K562 (cell line): ENCODE measurements around the gene TEX14. TPM values are rescaled to one million over a fixed set of nuclear protein-coding genes. Genes with fewer than 3 reads are reported as not detected.

Source experiments
- ATF4 ChIP-seq: fragments of 450-650 bp; formaldehyde crosslinking; IDR thresholded peaks from 2 replicates; pipeline ENCODE4 v1.4.0; 2022; ENCODE audit warnings: mild to moderate bottlenecking, moderate library complexity
- ATF7 ChIP-seq: fragments of 450-650 bp; IDR thresholded peaks from 2 replicates; pipeline ENCODE4 v1.7.1; 2014; ENCODE audit warnings: mild to moderate bottlenecking, moderate library complexity
- EWSR1 ChIP-seq: fragments of 450-650 bp; IDR thresholded peaks from 2 replicates; pipeline ENCODE4 v1.6.1; 2018; ENCODE audit warnings: borderline replicate concordance, mild to moderate bottlenecking, low read depth, moderate library complexity; ENCODE audit not compliant: partially characterized antibody
- FOXM1 ChIP-seq, 2 experiments: fragments of 450-650 bp in 1 of 2; sonication (generic) in 1 of 2; formaldehyde crosslinking in 1 of 2; IDR thresholded peaks; 2 replicates each; pipeline versions ENCODE4 v1.6.1 to v1.9.0; 2017 to 2022; ENCODE audit warnings: low read depth in 2 of 2, mild to moderate bottlenecking in 2 of 2, missing genetic modification reagents in 1 of 2, moderate library complexity in 1 of 2
- HINFP ChIP-seq: fragments of 450-650 bp; conservative IDR thresholded peaks from 2 replicates; pipeline ENCODE4 v1.6.1; 2016; ENCODE audit warnings: missing genetic modification characterization, low read depth, mild to moderate bottlenecking, control low read depth, missing compliant biosample characterization
- KLF1 ChIP-seq: fragments of 450-650 bp; IDR thresholded peaks from 2 replicates; pipeline ENCODE4 v1.6.1; 2016; ENCODE audit warnings: missing genetic modification characterization, missing compliant biosample characterization
- SP1 ChIP-seq: sonication (generic); formaldehyde crosslinking; IDR thresholded peaks from 2 replicates; pipeline ENCODE4 v1.8.1; 2022; ENCODE audit warnings: mild to moderate bottlenecking, missing genetic modification reagents
- ZNF318 ChIP-seq, 2 experiments: fragments of 450-650 bp; IDR thresholded peaks; 2 replicates each; pipeline ENCODE4 v1.6.1; 2016; ENCODE audit warnings: mild to moderate bottlenecking in 2 of 2, borderline replicate concordance in 1 of 2, low read depth in 1 of 2, moderate library complexity in 1 of 2
- polyA plus RNA-seq, 8 experiments: library from polyadenylated mRNA; depleted of rRNA in 4 of 8; stranded (reverse) in 5 of 8; unstranded in 3 of 8; fragments of >200 nt; fragmentation: Nextera tagmentation in 2 of 8; fragmentation: Illumina TruSeq in 1 of 8; extraction: Ambion mirVana in 2 of 8; extraction: Trizol in 1 of 8; gene quantifications; 2 replicates each; pipeline versions ENCODE4 v1.2.1 to v1.2.3, GENCODE V29; 2011 to 2014; ENCODE audit warnings: inconsistent platforms in 1 of 8, missing spikeins in 1 of 8
- total RNA-seq, 7 experiments: library from RNA; depleted of rRNA in 6 of 7; stranded (reverse); fragments of >200 nt in 6 of 7; fragmentation: Illumina TruSeq in 2 of 7; extraction: Trizol in 2 of 7; gene quantifications; 2 replicates each; pipeline versions ENCODE4 v1.2.1 to v1.2.3, GENCODE V29; 2011 to 2021; ENCODE audit warnings: low replicate concordance in 1 of 7
- TF ChIP-seq, protein P1 (sequence below): sonication (generic); formaldehyde crosslinking; IDR thresholded peaks from 2 replicates; pipeline ENCODE4 v1.8.0; 2022; ENCODE audit warnings: missing genetic modification reagents, mild to moderate bottlenecking, moderate library complexity, borderline replicate concordance
- TF ChIP-seq, protein P2 (sequence below), 2 experiments: fragments of 450-650 bp in 1 of 2; sonication (generic) in 1 of 2; formaldehyde crosslinking; conservative IDR thresholded peaks; 2 replicates each; pipeline versions ENCODE4 v1.4.0 to v1.8.1; 2020 to 2022; ENCODE audit warnings: mild to moderate bottlenecking in 1 of 2, missing genetic modification reagents in 1 of 2
- TF ChIP-seq, protein P3 (sequence below): fragments of 250-450 bp; sonication (Bioruptor Pico); IDR thresholded peaks from 2 replicates; pipeline ENCODE4 v1.4.0; 2020

Gene TEX14
- total and polyA plus RNA-seq, 9 of the 15 experiments (the other 6 are each of a cell fraction or from before 2014, with no cell fraction given), result 0.05 to 0.12 (median 0.09) TPM; not detected in 1

DNA sequence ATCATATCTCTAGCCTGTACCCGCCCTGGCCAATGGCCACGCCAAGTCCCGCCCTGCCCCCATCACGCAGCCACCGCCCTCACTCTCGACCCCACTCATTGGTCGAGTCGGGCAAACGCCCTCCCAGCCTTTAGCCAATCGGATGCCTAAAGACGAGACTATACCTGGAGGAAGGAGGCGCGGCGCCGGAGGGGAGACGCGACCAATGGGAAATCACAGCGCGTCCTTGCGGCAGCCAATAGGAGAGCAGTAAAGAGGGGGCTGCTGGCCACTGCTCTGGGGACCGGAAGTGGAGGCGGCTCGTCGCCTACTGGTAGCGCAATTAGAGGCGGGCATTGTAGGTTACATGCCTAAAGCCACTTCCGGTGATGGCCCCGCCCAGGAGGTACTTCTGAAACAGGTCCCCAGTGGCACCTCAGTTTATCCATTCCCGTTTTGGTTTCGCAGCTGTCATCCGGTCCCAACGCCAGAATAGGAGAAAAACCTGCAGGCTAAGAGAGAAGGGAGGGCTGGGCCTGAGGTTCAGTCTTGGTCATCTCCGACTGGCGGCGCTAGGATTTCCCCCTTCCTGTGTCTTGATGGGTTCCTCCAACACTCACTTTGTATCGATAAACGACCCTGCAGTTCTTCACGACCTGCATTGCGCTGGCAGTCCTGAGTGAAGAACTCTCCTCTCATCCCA, 173.8 kb downstream of the TEX14 start (continued):
- TF ChIP-seq HINFP (tag), result no peak
- TF ChIP-seq, protein P1, sequence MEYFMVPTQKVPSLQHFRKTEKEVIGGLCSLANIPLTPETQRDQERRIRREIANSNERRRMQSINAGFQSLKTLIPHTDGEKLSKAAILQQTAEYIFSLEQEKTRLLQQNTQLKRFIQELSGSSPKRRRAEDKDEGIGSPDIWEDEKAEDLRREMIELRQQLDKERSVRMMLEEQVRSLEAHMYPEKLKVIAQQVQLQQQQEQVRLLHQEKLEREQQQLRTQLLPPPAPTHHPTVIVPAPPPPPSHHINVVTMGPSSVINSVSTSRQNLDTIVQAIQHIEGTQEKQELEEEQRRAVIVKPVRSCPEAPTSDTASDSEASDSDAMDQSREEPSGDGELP (CRISPR knock-in tag), result peak; percentile 75
- TF ChIP-seq, protein P2, sequence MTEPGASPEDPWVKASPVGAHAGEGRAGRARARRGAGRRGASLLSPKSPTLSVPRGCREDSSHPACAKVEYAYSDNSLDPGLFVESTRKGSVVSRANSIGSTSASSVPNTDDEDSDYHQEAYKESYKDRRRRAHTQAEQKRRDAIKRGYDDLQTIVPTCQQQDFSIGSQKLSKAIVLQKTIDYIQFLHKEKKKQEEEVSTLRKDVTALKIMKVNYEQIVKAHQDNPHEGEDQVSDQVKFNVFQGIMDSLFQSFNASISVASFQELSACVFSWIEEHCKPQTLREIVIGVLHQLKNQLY (CRISPR knock-in tag; conservative IDR thresholded peaks at IDR 0.05), result 0 out of 4 replicates have a peak, but pooled peaks of 1 of the 2 experiments have one; percentile 47
- TF ChIP-seq SP1, result peak; percentile 97
- TF ChIP-seq, protein P3, sequence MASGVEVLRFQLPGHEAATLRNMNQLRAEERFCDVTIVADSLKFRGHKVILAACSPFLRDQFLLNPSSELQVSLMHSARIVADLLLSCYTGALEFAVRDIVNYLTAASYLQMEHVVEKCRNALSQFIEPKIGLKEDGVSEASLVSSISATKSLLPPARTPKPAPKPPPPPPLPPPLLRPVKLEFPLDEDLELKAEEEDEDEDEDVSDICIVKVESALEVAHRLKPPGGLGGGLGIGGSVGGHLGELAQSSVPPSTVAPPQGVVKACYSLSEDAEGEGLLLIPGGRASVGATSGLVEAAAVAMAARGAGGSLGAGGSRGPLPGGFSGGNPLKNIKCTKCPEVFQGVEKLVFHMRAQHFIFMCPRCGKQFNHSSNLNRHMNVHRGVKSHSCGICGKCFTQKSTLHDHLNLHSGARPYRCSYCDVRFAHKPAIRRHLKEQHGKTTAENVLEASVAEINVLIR (CRISPR knock-in tag), result peak; percentile 79
- TF ChIP-seq ZNF318 (IDR thresholded peaks at IDR 0.05; ENCODE audit: borderline replicate concordance in 1 of 2, low read depth in 1 of 2), result peak in 1 of 2 experiments; percentile 65; a peak in 2 of 4 replicates
- TF ChIP-seq EWSR1, result no peak
- 0 out of 2 replicates have a peak, but pooled peaks have one; percentile 15 for TF ChIP-seq ATF4 (CRISPR knock-in tag)
- peak; percentile 94 for TF ChIP-seq KLF1
- peak; percentile 80 for TF ChIP-seq ATF7
- peak; percentile 46; the same call in 1 of the 2 replicates for TF ChIP-seq FOXM1 (IDR thresholded peaks at IDR 0.05; ENCODE audit: low read depth)
- TF ChIP-seq FOXM1 (CRISPR knock-in tag; IDR thresholded peaks at IDR 0.05; ENCODE audit: low read depth), result no peak
